SK-N-MC (cell line): Measurements from ENCODE around the gene SLC4A4.

ENCODE experiments used
- EZH2 ChIP-seq: fragments of 200-600 bp; sonication (generic); IDR thresholded peaks from one replicate; pipeline ENCODE4 v1.6.1; 2017; ENCODE audit warnings: antibody characterized with exemption
- FOXP2 ChIP-seq: optimal IDR thresholded peaks from 2 replicates; pipeline ENCODE3; 2011; ENCODE audit warnings: mild to moderate bottlenecking, moderate library complexity; ENCODE audit not compliant: insufficient read depth; ENCODE audit errors: extremely low read length, control extremely low read depth
- POLR2AphosphoS5 ChIP-seq: IDR thresholded peaks from 2 replicates; pipeline ENCODE4 v1.6.1; 2012; ENCODE audit warnings: mild to moderate bottlenecking, low read depth, low read length, borderline replicate concordance

GRCh38 chr4:71322425-71322824, 16.4 kb upstream of the SLC4A4 start:
- TF ChIP-seq EZH2 (no peak), POLR2AphosphoS5 (no peak), FOXP2 (no peak)
